ENCODE results near the gene DGKH.

- TF ChIP-seq CTCF (IDR thresholded peaks at IDR 0.05; ENCODE audit: low read depth, low read length): no peak
- TF ChIP-seq EZH2phosphoT487 (IDR thresholded peaks at IDR 0.05; ENCODE audit: low read depth): no peak
These were observed 26.6 kb upstream of the DGKH start for GRCh38 chr13:42021851-42022250.
